ENCODE measurements around the gene SLC35E2B.
"Not testable (repeated sequence)": the region's sequence is repeated elsewhere in the genome, so short reads cannot be mapped to it uniquely, and the experiment has no call there.

- not testable (repeated sequence) for TF ChIP-seq POU6F1 (CRISPR knock-in tag; IDR thresholded peaks at IDR 0.05; ENCODE audit: borderline replicate concordance, low read depth); CREB5 (CRISPR knock-in tag; IDR thresholded peaks at IDR 0.05; ENCODE audit: low read depth); PATZ1 (CRISPR knock-in tag; IDR thresholded peaks at IDR 0.05; ENCODE audit: borderline replicate concordance); ARNTL (CRISPR knock-in tag; IDR thresholded peaks at IDR 0.05; ENCODE audit: borderline replicate concordance, low read depth); CSRNP3 (CRISPR knock-in tag; IDR thresholded peaks at IDR 0.05); ZFP3 (CRISPR knock-in tag; IDR thresholded peaks at IDR 0.05); TSHZ2 (CRISPR knock-in tag; IDR thresholded peaks at IDR 0.05); GLIS3 (CRISPR knock-in tag; IDR thresholded peaks at IDR 0.05); ISL1 (CRISPR knock-in tag; IDR thresholded peaks at IDR 0.05); OSR1 (CRISPR knock-in tag; IDR thresholded peaks at IDR 0.05); BACH2 (CRISPR knock-in tag; IDR thresholded peaks at IDR 0.05; ENCODE audit: borderline replicate concordance)
These were observed 31.7 kb upstream of the SLC35E2B start, which contains the start of gene CDK11A for GRCh38 chr1:1724035-1724864.

All from SK-N-SH treated with all-trans-retinoic acid at 6 μM for 48 hours (cell line).